NCI-H2029 (cell line): ENCODE data around the gene SUGCT.

Source experiments
- DNase-seq: peaks from one replicate; lab custom pipeline; 2025; lab: John Stamatoyannopoulos, UW

The SUGCT gene

GRCh38 chr7:40675741-40676140 lies 540.9 kb downstream of the SUGCT start:
- no peak for DNase-seq

DNA sequence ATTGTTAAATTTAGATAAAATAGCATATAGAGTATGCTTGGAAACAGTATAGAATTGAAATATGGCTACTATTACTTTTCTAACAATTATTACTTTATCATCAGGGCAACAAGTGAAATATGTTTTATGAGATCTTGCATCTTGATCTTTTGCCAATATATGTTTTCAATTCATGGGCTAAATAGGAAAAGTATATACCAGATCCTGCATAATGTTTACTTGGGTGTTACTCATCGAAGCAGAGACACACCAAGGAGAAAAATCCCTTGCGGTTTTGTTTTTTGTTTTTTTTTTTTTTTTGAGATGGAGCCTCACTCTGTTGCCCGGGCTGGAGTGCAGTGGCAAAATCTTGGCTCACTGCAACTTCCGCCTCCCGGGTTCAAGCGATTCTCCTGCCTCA lies 541.4 kb downstream of the SUGCT start:
- DNase-seq, result no peak

- no peak for DNase-seq
These were observed 545.9 kb downstream of the SUGCT start for GRCh38 chr7:40680657-40681056.

- DNase-seq, result no peak
These were observed 547.9 kb downstream of the SUGCT start for GRCh38 chr7:40682696-40683095.

DNA sequence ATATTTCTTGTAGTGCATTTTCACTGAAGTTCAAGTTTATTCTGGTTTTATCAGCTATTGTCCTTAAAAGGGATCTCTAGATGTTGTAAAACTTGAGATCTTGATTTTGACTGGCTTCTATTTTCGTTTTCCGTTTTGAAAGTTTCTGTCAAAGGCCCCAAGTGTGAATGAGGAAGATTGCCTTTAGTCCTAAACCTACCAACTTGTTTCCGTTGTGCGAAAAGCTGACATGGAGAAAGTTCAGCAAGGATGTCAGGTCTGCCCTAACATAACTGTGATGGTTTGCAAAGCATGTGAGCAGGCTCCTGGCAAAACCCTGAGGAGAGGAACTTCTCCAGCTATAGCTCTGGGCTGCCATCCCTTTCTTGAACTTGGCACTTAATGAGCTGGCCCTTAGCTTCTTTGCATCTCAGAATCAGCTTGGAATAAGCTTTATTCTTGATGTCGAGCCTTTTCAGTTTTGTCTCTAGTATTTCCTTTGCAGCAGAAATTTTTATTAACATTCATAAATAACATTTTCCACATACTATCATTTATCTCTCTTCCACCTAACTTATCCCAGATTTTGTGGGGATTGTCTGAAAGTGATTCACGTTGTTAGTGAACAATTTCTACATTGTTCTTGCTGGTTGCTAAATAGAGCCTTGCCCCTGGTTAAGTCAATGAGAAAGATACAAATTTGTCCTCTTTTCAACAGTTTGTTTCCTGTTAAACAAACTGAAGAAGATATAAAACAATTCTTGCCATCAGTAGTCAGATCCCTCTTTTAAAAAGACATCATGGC lies 559.4 kb downstream of the SUGCT start:
- DNase-seq, result no peak

DNA sequence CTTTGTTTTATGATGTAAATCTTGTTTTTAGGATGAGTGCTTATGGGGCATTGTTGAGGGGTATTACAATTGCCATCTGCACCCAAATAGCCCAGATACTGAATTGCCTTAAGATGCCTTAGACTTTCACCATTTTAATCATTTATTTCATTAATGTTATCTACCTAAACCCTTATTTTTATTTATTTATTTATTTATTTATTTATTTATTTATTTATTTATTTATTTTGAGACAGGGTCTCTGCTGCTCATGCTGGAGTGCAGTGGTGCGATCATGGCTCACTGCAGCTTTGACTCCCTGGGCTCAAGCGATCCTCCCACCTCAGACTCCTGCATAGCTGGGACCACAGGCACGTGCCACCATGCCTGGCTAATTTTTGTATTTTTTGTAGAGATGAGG lies 560.2 kb downstream of the SUGCT start:
- DNase-seq, result no peak

GRCh38 chr7:40697653-40698052 lies 562.8 kb downstream of the SUGCT start:
- DNase-seq, result no peak

- no peak for DNase-seq
These were observed 563.6 kb downstream of the SUGCT start for GRCh38 chr7:40698214-40698920.

- no peak for DNase-seq
These were observed 564.1 kb downstream of the SUGCT start for GRCh38 chr7:40698921-40699260.

DNA sequence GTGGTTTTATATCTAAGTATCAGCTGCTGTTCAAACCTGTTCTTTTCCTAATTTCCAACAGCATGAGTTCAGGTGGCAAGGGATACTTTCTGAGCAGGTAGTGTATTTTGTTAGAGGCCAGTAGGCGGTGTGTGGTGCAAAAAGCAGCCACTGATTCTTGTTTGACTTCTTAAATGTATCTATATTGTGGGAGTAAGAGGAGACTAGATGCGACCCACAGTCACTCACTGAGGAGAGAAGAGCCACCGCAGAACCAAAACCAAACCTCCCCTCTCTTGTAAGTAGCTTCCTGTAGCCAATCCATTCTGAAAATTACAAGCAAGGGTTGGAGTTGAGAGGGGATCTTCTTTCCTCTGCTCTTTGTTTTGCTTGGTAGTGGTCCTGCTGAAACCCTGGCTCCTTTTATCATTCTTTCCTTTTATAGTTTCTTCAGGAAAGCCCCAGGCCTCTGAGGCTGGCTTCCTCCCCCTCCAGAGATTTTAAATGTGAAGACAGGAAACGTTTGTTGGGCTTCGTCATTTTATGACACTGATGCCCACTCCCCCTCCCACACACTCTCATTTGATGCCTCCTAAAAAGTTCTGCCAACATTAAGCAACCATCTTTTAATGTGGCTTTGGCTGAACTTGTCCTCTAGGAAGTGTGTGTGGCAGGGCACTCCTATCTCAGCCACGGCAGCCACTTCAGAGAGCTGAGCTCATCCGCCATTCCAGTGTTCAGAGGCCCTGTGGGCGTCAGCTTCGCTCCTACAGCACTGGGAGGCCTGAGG lies 566.0 kb downstream of the SUGCT start:
- no peak for DNase-seq

GRCh38 chr7:40701836-40702551 lies 567.2 kb downstream of the SUGCT start:
- DNase-seq, result no peak

GRCh38 chr7:40704172-40704571 lies 569.4 kb downstream of the SUGCT start:
- no peak for DNase-seq

DNA sequence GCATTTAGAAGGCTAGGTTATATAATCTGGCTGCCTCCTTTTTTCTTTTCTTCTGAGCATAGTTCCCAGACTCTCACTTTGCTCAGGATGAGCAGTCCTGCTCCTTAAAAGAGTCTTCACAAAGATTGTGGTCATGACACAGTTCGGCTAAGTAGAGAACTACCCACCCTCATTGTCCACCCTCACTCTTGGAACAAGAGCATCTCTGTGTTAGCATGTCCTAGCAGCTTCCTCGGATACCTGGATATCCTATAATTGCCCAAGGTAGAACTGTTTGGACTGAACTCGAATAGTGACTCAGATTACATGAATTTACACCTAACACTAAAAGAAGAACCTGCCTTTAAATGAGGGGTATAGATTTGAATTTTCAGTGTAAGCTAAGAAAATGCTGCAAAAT lies 572.0 kb downstream of the SUGCT start:
- no peak for DNase-seq

DNA sequence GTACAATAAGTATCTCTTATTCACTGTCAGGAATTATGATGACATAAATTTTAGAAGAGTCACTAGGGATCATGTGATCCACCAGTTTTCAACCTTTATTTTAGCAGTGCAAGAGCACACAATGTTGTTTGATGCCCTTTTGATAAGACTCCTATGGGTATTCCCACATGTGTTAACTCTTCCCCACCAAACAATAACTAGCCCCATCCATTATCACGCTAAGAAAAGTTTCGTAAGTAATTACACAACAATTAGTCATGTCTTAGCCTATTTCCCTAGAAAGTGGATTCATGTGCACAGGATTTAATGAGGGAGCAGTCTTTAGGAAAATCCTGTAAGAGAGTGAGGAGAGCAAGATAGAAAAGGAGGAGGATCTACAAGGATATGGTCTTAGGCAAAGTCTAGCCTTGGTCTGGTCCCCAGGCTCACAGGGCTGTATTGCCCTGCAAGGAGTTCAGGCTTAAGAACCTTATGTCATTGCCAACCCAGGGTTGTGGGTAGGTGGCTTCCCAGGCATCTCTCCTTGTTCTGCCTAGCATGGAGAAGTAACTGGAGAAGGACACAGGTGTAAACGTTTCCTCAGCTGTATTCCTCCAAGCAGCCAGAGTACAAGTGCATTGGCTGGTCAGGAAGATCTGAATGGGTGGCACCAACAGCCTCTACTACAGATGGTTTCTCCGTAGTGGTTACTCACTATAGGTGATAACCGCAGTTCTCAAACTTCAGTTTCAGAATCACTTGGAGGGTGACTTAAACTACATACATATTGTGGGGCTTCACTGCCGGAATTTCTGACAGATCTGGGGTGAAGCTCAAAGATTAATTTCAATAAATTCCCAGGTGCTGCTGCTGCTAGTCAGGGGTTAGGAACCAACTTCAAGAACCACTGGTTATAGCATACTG lies 574.5 kb downstream of the SUGCT start:
- no peak for DNase-seq

DNA sequence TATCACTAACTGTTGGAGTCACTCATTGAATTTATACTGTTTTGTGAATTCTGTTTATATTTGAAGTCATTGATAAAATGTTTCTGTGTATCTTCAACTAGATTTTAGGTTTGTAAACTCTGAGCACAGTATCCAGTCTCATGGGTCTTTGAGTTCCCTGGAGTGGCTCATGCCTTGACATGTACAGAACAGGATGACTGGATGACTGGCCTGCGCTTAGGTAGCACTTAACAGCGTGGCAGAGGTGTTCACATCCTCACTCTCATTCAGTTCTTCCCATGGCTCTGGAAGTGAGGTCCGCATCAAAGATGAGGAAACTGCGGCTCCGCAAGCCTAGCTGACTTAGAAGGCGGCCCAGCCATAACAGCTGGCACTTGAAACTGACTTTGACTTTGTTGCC lies 576.9 kb downstream of the SUGCT start:
- no peak for DNase-seq

DNA sequence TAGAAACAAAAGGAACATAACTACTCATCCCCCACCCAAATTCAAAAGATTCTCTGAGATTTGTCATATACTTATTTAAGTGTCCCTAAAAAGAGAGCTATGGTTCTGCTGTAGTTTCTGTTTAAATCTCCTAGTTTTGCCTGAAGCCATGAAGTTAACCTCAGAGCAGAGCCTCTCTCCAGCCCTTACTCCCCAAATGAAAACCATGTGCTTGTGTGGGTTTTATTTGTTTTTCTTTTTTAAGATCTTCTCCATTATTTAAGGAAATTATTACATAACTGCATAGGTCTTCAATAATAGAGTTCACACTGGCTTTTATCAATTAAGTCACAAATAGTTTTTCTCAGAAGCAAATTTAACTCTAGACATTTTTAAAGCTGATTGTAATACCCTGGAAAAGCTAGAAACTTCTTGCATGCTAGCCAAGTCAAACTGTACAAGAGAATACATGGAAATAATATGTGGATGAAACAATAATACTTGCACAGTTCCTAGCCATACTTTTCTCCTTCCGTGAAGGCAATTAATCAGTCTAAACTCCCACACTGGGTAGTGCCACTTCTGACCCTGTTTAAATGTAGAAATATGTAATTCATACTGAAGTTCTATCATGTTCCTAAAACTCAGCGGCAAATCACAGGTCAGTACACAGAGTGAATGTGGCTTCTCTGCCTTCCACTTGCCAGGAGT lies 579.7 kb downstream of the SUGCT start:
- no peak for DNase-seq

- DNase-seq, result no peak
These were observed 580.2 kb downstream of the SUGCT start for GRCh38 chr7:40715053-40715430.

DNA sequence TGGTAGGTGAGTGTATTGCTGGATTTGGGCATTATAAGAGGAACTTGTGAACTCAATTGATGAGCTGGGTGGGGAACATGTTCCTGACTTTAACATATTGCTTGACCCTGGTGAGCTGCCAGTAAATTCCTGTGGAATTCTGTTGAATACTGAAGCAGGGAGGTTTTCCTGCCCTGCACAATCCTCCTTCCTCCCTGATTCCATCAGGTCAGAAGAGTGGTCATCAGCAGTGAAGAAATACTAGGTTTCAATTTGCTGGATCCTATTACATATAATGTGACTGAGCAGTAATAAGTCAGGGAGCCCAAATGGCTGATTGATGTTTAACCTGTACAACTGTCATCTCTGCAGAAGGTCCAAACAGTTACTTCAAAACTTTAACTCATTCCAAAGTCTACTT lies 581.2 kb downstream of the SUGCT start:
- DNase-seq, result no peak

- DNase-seq, result no peak
These were observed 582.4 kb downstream of the SUGCT start for GRCh38 chr7:40717242-40717641.

DNA sequence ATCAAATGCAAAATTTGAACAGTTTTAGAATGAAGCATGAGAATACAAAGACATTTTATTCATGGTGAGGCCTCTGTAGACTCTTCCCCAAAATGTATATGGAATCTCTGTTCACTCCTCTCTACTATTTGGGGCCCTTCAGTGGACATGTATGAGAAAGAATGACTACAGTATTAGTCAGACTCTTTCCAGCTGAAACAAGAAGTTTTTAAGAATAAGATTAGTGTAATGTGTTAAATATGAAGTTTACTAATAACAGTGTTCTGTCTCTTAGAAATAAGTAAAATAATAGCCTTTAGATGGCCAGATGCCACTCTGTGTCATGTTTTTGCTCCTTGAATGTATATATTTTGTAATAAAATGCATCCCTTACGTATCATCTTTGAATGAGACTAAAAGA lies 585.6 kb downstream of the SUGCT start:
- DNase-seq, result no peak
